B cell (primary cell): Measurements from ENCODE around the gene HOOK1. TPM values are rescaled to one million over a fixed set of nuclear protein-coding genes. Genes with fewer than 3 reads are reported as not detected.

Experiments
- ATAC-seq: fragments of 200-7000 bp; cut with Tn5 transposase; one replicate; pipeline ENCODE4 v1.10.0; 2021; ENCODE audit warnings: low read depth, mild to moderate bottlenecking, moderate number of reproducible peaks, moderate library complexity
- CTCF ChIA-PET: fragments of 350-600 bp; sonication (Branson Sonifier 250); formaldehyde crosslinking; loops from one replicate; lab custom pipeline; 2021; ENCODE audit warnings: antibody characterized with exemption, inconsistent platforms; lab: Charles Lee
- POLR2A ChIA-PET: fragments of 350-600 bp; sonication (Branson Sonifier 250); formaldehyde crosslinking; loops from one replicate; lab custom pipeline; 2021; ENCODE audit warnings: antibody characterized with exemption; lab: Charles Lee
- DNase-seq: peaks from one replicate; pipeline ENCODE4 v3.0.0; 2013
- H2AFZ ChIP-seq: 2 replicates; pipeline ENCODE4 v1.6.1; 2012; ENCODE audit warnings: mild to moderate bottlenecking, low read depth, low read length; ENCODE audit not compliant: insufficient read depth, poor library complexity, severe bottlenecking
- H3K27ac ChIP-seq, 2 donors: 1 replicate in 1 of 2; 2 replicates in 1 of 2; pipeline ENCODE4 v1.5.1; 2012 to 2013; ENCODE audit warnings: low read length in 2 of 2, mild to moderate bottlenecking in 2 of 2, moderate library complexity in 1 of 2
- H3K27me3 ChIP-seq, 4 experiments: fragments of 200-600 bp in 1 of 4; sonication (generic) in 1 of 4; replicated peaks in 1 of 4; 1 replicate in 2 of 4; 2 replicates in 2 of 4; pipeline versions ENCODE4 v1.6.1 to v1.7.0; 2013 to 2016; ENCODE audit warnings: low read length in 3 of 4, mild to moderate bottlenecking in 2 of 4, mixed read lengths in 1 of 4, moderate library complexity in 1 of 4; ENCODE audit not compliant: insufficient read depth in 4 of 4, control insufficient read depth in 3 of 4; ENCODE audit errors: control extremely low read depth in 1 of 4
- H3K36me3 ChIP-seq, 2 experiments: replicated peaks in 1 of 2; 1 replicate in 1 of 2; 2 replicates in 1 of 2; pipeline versions ENCODE4 v1.6.1 to v1.7.1; 2013; ENCODE audit warnings: low read length in 1 of 2; ENCODE audit not compliant: insufficient read depth in 2 of 2, control insufficient read depth in 1 of 2; ENCODE audit errors: control extremely low read depth in 1 of 2, extremely low read depth in 1 of 2
- H3K4me1 ChIP-seq, 2 donors: fragments of 200-600 bp in 1 of 2; sonication (generic) in 1 of 2; 1 replicate in 1 of 2; 2 replicates in 1 of 2; pipeline versions ENCODE4 v1.5.1 to v1.6.1; 2013 to 2017; ENCODE audit warnings: low read length in 2 of 2; ENCODE audit not compliant: control insufficient read depth in 2 of 2, insufficient read depth in 2 of 2
- H3K4me2 ChIP-seq: replicated peaks from 2 replicates; pipeline ENCODE3; 2012; ENCODE audit warnings: mild to moderate bottlenecking, low read depth, low read length; ENCODE audit not compliant: poor library complexity, severe bottlenecking
- H3K4me3 ChIP-seq, 5 experiments: fragments of 200-600 bp in 1 of 5; sonication (generic) in 1 of 5; 1 replicate in 3 of 5; 2 replicates in 2 of 5; pipeline versions ENCODE4 v1.5.1 to v1.7.0; 2011 to 2016; ENCODE audit warnings: low read length in 4 of 5, mild to moderate bottlenecking in 4 of 5, low read depth in 2 of 5, control low read depth in 1 of 5, moderate library complexity in 1 of 5; ENCODE audit not compliant: insufficient read depth in 1 of 5; ENCODE audit errors: control extremely low read depth in 1 of 5, extremely low read depth in 1 of 5
- H3K79me2 ChIP-seq: fragments of 200-600 bp; sonication (generic); one replicate; pipeline ENCODE4 v1.6.0; 2016; ENCODE audit warnings: low read length; ENCODE audit not compliant: control insufficient read depth, insufficient read depth
- H3K9ac ChIP-seq: fragments of 200-600 bp; sonication (generic); 2 replicates; pipeline ENCODE4 v1.6.1; 2017; ENCODE audit warnings: mild to moderate bottlenecking, low read length, moderate library complexity
- H3K9me3 ChIP-seq, 3 donors: one replicate each; pipeline versions ENCODE4 v1.6.1 to v1.7.1; 2013; ENCODE audit warnings: low read length in 2 of 3; ENCODE audit not compliant: control insufficient read depth in 2 of 3, insufficient read depth in 1 of 3; ENCODE audit errors: control extremely low read depth in 1 of 3
- H4K20me1 ChIP-seq: 2 replicates; pipeline ENCODE4 v1.6.0; 2012; ENCODE audit warnings: mild to moderate bottlenecking, low read length; ENCODE audit not compliant: insufficient read depth, control insufficient read depth, poor library complexity, severe bottlenecking
- H3K27ac Mint-ChIP-seq: one replicate; pipeline ENCODE4 v1.8.0; 2021; ENCODE audit warnings: mixed read lengths
- H3K27me3 Mint-ChIP-seq: one replicate; pipeline ENCODE4 v1.8.0; 2021; ENCODE audit warnings: mixed read lengths
- H3K4me1 Mint-ChIP-seq: one replicate; pipeline ENCODE4 v1.8.0; 2021; ENCODE audit warnings: mixed read lengths
- H3K4me3 Mint-ChIP-seq: one replicate; pipeline ENCODE4 v1.8.0; 2021; ENCODE audit warnings: mixed read lengths
- H3K9me3 Mint-ChIP-seq: one replicate; pipeline ENCODE4 v1.8.0; 2022; ENCODE audit warnings: mixed read lengths; ENCODE audit not compliant: insufficient read depth
- CTCF ChIP-seq: fragments of 200-600 bp; IDR thresholded peaks from one replicate; pipeline ENCODE4 v1.8.0; 2022; ENCODE audit warnings: antibody characterized with exemption, mild to moderate bottlenecking
- EZH2 ChIP-seq: IDR thresholded peaks from 2 replicates; pipeline ENCODE4 v1.6.1; 2012; ENCODE audit warnings: borderline replicate concordance, low read depth, mild to moderate bottlenecking, moderate library complexity, low read length; ENCODE audit not compliant: insufficient read depth, poor library complexity, severe bottlenecking
- WGBS: methylation state at CpG from one replicate; pipeline ENCODE4 v1.1.5; 2013; ENCODE audit warnings: missing lambda C conversion rate; ENCODE audit not compliant: insufficient coverage; 5-methylcytosine and 5-hydroxymethylcytosine counted together
- intact Hi-C: fragments of 100-400 bp; cut with micrococcal nuclease; formaldehyde crosslinking; loops from one replicate; pipeline ENCODE4 v1.10.0; 2022
- polyA plus RNA-seq: library from polyadenylated mRNA; depleted of rRNA; stranded (reverse); fragments of >200 nt; gene quantifications from 2 replicates; pipeline ENCODE4 v1.2.3, GENCODE V29; 2012
- total RNA-seq, 2 donors: library from RNA; stranded (reverse); fragments of 120-200 nt in 1 of 2; gene quantifications; 1 replicate in 1 of 2; 2 replicates in 1 of 2; pipeline versions ENCODE4 v1.2.3 to v1.2.4, GENCODE V29; 2013 to 2022

Gene HOOK1
- total and polyA plus RNA-seq, 2 donors (not counting 1 experiment from before 2014, with no cell fraction given) = 2.0 to 12.0 TPM

GRCh38 chr1:59898927-59899326 is 84.2 kb downstream of the HOOK1 start:
- no peak for ATAC-seq
- H3K27ac Mint-ChIP-seq = no peak overlapping the region
- no peak overlapping the region for H3K9ac ChIP-seq
- ChIA-PET CTCF (no interaction called here), POLR2A (no interaction called here)
- no peaks in the 10 kb centered on the region for H3K9me3 Mint-ChIP-seq
- no peak overlapping the region for H2AFZ ChIP-seq
- H3K4me3 ChIP-seq = no peak overlapping the region
- no peaks in the 10 kb centered on the region for H3K36me3 ChIP-seq
- peaks cover 4% of the 10 kb centered on the region for H3K4me1 Mint-ChIP-seq
- no peaks in the 10 kb centered on the region for H3K79me2 ChIP-seq
- TF ChIP-seq EZH2 (no peak), CTCF (no peak)
- no peaks in the 10 kb centered on the region for H3K4me1 ChIP-seq
- WGBS = no CpG with 5 or more reads among the region's 3 CpGs
- no peaks in the 10 kb centered on the region for H4K20me1 ChIP-seq
- H3K4me2 ChIP-seq = no peak overlapping the region
- peaks cover 4% of the 10 kb centered on the region for H3K27me3 Mint-ChIP-seq
- H3K27me3 ChIP-seq = no peaks in the 10 kb centered on the region
- H3K4me3 Mint-ChIP-seq = no peak overlapping the region
- no peaks in the 10 kb centered on the region for H3K9me3 ChIP-seq
- intact Hi-C loops = no loop called here
- H3K27ac ChIP-seq = no peak overlapping the region
- no peak for DNase-seq

GRCh38 chr1:59900640-59901039 is 85.9 kb downstream of the HOOK1 start:
- intact Hi-C loops = no loop called here
- Histone ChIP-seq H3K9ac (no peak overlapping the region), H3K79me2 (no peaks in the 10 kb centered on the region), H3K9me3 (no peaks in the 10 kb centered on the region), H3K27me3 (no peaks in the 10 kb centered on the region), H3K4me2 (no peak overlapping the region), H3K36me3 (no peaks in the 10 kb centered on the region), H3K4me3 (no peak overlapping the region), H3K4me1 (no peaks in the 10 kb centered on the region), H2AFZ (no peak overlapping the region), H4K20me1 (no peaks in the 10 kb centered on the region), H3K27ac (no peak overlapping the region)
- H3K27me3 Mint-ChIP-seq = peaks cover 4% of the 10 kb centered on the region
- H3K4me1 Mint-ChIP-seq = peaks cover 4% of the 10 kb centered on the region
- TF ChIP-seq EZH2 = no peak
- no peak for TF ChIP-seq CTCF
- H3K4me3 Mint-ChIP-seq = no peak overlapping the region
- POLR2A ChIA-PET = no interaction called here
- DNase-seq (no peak), ATAC-seq (no peak)
- WGBS = 100% methylated on average over 1 of the region's 2 CpGs
- H3K27ac Mint-ChIP-seq = no peak overlapping the region
- H3K9me3 Mint-ChIP-seq = no peaks in the 10 kb centered on the region
- CTCF ChIA-PET = interaction anchor here (2.9 kb wide), 1 partner anchor 47 kb away, joined by 30 read pairs; no protein-coding TSS in a partner anchor
